GM19468 (cell line): ENCODE results near the gene OCA2.
"Not testable (repeated sequence)": the region's sequence is repeated elsewhere in the genome, so short reads cannot be mapped to it uniquely, and the experiment has no call there.

Source experiments
- ATAC-seq: cut with Tn5 transposase; IDR thresholded peaks from one replicate; pipeline ENCODE4 v1.9.1; 2021; ENCODE audit warnings: mild to moderate bottlenecking, moderate library complexity, moderate number of reproducible peaks; ENCODE audit not compliant: unreplicated experiment; ENCODE audit errors: extremely low read depth

The OCA2 gene

DNA sequence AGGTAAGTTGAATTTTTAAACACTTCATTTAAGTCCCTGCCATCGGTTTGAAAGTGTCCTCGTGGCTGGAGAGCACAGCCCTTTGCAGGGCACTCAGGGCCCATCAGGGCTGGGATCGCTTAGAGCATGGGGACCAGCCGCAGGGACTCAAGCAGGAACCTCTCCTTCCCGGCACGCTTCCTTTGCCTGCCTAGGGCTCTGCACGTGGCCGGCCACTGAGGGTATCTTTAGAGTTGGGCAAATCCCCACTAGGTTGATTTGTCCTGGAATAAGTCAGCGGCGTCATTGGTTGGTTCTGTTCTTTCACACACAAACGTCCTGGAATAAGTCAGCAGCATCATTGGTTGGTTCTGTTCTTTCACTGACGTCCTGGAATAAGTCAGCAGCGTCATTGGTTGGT lies 131.6 kb downstream of the OCA2 start:
- no peak for ATAC-seq

DNA sequence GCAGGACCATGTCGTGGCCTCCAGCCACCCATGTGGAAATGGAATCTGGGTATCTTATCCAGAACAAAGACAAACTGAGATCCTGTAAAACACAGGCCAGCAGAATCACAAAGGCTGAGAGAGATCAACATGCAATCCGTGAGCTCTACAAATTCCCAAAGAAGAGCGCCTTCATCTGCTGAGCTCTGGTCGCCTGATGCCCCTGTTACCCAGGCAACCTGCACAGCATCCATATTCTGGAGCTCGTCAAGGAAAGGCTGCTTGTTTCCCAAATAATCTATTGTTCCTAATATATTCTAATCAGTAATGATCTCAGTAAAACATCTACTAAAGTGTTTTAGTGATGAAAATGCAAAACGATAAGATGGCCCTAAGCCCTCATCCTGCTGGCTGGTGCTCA lies 133.6 kb downstream of the OCA2 start:
- no peak for ATAC-seq

DNA sequence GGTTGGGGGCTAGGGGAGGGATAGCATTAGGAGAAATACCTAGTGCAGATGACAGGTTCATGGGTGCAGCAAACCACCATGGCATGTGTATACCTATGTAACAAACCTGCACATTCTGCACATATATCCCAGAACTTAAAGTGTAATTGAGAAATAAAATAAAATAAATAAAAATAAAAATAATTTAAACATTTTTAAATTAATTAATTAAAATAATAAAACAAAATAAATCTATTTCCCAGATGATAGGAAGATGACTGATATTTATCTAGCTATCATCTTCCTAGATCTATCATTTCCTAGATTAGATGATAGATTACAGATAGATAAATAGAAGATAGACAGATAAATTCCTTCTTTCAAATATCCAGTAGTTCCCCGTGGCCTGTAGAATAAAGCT lies 137.3 kb downstream of the OCA2 start:
- ATAC-seq: no peak

DNA sequence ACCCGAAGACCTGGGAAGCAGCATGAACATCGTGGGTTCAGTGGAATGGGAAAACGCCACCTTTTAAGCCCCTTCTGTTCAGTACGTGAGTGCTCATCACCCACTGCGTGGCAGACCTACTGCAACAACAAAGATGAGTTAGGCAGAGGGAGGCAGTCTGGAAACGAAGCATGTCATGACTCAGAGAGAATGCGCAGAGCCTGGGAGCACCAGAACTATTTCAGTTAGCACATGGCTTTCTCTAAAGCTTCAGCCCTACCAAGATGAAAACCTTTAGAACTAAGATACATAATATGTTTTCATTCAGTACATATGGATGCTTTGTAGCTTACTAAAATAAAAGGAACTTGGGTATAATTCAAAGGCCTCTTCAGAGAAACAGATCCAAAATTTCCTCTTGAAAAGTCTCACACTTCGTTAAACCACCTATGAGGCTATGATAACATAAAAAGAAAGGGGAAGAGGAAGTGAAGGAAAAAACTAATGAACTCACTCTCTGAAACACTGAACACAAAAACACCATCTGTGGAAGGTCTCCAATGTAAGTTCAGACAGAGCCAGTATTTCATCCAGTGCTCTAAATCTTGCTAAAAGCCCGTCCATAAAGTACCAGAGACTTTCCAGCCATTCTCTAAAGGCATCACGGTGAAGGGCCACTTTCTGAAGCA lies 140.1 kb downstream of the OCA2 start:
- no peak for ATAC-seq

DNA sequence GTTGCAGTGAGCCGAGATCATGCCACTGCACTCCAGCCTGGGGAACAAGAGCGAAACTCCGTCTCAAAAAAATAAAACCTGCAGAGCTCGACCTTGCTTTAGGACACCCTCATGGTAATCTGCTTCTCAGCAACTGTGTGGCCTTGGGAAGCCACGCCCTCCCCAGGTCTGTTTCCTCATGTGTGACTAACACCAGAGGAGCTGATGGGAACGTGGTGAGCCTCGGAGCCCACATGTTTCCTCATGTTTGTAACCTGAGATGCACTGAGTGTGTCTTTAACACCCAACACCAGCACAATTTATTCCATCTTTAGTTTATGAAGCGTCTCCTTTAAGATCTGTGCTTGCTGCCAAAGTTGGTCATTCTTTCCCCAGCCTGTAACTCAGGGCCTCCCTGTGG lies 142.8 kb downstream of the OCA2 start:
- ATAC-seq: no peak

DNA sequence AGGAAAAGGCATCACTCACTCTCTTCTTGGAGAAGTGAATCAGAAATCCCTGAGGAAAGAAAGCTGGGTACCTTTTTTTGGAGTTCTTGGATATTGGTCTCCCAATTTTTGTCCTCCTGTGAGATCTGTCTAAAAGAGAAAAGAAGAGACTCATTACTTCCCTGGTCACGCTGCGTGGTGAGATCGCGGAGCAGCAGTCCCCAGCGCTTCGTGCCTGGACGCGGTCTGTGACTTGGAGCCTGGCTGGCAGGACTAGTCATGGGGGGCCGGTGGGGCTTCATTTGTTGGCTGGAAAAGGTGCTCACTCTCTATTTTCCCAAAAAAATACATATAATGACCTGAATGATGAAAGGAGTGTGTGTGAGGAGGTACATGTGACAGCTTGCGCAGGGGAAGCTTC lies 144.0 kb downstream of the OCA2 start:
- no peak for ATAC-seq

DNA sequence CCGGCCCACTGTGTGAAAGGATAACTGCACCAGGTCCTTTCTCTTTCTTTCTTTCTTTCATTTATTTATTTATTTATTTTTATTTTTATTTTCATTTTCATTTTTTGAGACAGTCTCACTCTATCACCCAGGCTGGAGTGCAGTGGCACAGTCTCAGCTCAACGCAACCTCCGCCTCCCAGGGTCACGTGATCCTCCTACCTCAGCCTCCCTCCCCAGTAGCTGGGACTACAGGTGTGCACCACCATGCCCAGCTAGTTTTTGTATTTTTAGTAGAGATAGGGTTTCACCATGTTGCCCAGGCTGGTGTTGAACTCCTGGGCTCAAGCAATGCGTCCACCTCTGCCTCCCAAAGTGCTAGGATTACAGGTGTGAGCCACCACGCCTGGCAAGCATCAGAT lies 146.5 kb downstream of the OCA2 start:
- ATAC-seq: not testable (repeated sequence)

DNA sequence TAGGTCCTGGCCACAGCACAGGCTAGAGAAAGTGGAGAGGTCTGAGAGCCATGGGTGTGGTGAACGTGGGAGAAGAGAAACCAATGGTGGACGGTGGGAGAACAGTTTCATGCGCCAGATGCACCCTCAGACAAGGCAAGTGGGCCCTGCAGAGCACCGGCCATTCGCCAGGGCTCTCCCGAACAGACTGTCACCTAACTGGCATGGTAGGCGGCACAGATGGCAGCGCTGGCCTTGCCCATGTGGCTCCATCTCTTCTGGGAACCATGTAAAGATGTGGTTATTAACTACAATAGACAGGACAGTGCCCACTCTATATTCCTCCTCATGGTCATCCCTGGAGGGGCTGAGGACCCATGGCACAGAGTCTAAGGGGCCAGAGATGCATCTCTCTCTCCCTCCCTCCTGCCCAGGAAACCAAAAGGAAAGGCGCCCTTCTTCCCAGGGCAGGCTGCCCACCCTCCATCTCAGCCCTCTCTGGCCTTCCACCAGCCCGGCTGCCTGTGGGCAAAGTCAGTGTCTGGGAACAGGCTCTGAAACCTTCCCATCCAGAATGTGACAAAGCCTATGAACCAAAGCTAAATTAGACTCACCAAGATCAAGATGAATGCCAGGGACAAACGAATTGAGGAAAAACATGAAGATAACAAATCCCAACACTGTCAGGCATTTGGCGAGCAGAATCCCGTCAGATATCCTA lies 147.8 kb downstream of the OCA2 start:
- no peak for ATAC-seq

DNA sequence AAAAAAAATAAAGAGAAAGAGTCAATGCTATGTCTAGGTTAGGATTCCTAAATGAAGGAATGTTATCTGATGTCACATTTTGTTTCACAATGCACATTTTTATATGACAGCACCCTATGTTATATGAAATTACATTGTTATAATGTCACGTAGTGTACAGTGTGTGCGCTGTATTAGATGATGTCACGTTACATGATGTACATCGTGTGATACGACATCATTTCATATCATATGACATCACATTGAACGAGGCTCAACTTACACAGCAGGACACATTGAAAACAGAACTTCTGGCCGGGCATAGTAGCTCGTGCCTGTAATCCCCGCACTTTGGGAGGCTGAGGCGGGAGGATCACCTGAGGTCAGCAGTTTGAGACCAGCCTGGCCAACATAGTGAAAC lies 150.0 kb downstream of the OCA2 start:
- no peak for ATAC-seq

DNA sequence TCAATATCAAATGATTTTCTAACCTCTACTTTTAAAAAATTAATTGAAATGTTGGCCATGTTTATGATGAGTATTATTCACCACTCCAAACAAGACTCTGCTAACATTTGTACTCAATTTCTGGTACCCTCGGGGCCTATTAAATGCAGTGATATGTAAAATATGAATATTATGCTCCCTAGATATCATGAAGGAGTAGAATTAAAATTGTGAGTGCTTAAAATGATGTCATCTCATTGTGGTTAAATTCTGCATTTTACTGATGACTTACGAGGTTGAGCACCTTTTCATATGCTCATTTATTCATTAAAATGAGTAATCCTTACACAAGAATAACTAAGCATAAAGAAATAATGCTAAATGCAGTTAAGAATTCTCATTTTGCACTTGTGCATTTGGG lies 159.9 kb downstream of the OCA2 start:
- no peak for ATAC-seq

DNA sequence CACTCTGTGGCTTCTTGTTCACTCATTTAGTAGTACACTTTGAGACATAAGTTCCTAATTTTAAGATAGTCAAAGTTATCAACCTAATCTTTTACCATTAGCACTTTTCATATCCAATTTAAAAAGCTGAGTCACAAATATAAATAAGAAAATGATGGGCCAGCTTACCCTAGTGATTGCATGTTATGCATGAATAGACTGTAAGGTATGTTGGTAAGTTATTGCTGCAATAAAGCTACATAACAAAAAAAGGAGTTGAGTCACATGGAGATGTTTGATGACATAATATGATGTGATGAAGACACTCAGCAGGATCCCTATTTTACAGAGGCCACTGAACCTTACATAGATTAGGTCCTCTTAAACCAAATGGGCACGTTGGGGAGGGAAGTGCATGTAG lies 161.3 kb downstream of the OCA2 start:
- no peak for ATAC-seq

DNA sequence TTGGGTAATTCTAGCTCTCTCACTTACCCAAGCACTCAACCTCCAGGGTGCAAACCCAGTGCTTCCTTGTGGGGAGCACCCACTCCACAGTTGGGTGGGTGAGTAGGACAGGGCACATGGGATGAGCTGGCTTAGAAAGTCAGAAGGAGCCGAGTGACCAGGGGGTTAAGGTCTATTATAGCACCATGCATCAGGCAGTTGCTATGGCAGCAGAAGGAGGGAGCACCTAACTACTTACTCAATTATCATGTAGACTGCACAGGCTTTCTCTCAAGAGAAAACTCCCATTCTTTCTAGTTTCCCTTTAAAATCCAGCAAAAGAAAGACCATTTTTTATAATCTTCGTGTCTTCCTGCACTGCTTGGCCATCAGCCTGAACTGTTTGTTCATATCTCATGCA lies 163.0 kb downstream of the OCA2 start:
- no peak for ATAC-seq

DNA sequence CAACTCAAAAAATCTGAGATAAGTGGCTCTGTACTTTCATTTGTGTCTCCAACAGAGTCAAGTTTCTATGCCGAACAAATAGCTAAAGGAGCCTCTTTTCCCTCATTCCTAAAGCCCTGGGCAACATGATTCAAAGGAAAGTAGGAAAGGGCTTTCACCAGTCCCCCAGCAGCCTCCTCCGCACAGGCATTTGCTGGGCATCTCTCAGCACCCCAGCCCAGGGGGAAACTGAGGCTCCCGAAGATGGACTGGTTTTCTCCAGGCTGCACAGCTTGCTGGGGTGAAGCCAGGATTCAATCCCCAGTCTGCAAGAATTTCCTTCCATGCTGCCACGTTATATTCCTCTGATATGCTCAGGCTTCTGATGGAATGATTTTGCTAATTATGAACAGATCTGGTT lies 163.8 kb downstream of the OCA2 start:
- ATAC-seq: no peak

DNA sequence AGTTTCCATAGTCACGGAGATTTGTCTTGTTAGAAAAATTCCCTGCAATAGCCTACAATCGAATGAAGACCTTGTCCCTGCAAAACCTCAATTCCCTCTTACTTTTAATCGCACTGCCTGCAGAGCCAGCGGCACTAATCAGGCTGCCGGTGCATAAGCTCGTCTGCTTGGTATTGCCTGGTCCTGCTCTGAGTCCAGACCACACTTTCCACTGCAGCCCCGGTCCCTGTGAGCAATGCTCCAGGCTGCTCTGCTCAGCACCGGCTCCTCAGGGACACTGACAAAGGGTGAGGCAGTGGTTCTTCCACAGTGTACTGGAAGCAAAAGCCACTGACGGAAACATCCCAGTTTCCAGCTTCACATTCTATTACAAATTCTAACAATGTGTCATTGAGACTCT lies 164.3 kb downstream of the OCA2 start:
- no peak for ATAC-seq

DNA sequence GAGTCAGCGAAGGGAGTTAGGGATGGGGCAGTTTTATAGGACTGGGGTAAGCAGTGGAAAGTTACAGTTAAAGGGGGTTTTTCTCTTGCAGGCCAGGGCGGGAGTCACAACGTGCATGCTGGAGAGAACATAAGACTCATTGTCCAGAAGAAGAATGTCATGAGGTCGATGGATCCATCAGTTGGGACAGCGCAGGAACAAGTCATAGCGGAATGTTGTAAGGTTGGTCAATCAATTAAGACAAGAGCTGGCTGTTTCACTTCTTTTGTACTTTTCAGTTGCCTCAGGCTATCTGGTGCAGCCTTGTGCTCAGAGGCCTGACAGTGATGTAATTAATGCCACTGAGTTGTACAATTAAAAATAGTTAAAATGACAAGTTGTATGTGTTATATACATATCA lies 165.6 kb downstream of the OCA2 start:
- ATAC-seq: no peak

DNA sequence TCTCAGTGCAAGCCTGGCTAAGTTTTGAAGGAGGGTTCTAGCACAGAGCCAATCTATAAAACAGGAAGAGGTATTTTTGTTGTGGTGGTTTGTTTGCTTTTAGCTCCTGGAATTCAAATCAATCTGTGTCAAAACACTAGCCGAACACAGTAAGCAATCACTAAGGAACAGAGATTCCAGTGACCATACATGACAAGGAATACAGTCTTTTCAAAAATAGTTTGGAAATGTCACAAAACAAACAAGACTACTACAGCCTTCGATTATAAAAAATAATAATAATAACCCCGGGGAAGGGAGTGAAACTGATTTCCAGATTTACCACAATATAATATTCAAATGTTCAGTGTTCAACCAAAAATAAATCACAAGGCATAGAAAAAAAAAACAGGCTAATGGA lies 166.5 kb downstream of the OCA2 start:
- ATAC-seq: no peak

DNA sequence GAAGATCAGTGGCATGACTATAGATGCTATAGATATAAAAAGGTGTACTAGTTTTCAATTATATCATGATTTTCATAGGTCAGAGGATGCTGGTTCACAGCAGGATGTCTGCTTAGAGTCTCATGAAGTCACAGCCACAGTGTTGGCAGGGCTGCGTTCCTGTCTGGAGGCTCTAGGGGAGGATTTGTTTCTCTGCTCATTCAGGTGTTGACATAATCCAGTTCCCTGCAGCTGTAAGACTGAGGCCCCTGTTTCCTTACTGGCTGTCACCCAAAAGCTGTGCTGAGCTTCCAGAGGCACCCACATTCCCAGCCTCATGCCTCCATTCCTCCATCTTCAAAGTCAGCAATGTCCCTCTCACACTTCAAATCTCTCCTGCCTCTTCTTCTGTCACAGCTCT lies 170.7 kb downstream of the OCA2 start:
- no peak for ATAC-seq

DNA sequence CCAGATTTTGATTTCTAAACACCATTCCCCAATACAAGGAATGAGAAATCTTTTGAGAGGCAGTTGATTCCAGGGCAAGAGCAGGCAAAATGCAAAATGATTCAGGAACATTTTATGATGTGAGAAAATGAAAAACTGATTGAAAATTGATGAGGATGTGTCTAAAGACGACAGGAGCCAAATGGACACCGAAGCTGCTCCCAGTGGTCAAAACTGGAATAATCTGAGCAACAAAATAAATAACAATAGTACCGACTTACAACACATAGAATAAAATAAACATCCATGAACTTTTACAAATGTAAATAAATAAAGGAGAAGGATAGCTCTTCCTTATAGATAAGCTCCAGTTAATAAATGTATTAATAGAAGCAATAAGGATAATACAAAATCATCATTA lies 186.8 kb downstream of the OCA2 start:
- ATAC-seq: no peak

DNA sequence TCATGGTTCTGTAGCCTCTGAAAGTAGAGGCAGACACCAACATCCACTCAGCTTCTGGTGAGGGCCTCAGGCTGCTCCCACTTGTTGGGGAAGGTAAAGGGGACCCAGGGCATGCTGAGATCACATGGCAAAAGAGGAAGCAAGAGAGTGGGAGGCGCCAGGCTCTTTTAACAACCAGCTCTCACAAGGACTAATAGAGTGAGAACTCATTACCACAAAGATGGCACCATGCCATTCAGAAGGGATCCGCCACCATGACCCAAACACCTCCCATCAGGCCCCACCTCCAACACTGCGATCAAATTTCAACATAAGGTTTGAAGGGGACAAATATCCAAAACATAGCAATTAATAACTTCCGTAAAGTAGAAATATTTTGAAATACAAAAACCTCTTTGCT lies 192.3 kb downstream of the OCA2 start:
- ATAC-seq: no peak

DNA sequence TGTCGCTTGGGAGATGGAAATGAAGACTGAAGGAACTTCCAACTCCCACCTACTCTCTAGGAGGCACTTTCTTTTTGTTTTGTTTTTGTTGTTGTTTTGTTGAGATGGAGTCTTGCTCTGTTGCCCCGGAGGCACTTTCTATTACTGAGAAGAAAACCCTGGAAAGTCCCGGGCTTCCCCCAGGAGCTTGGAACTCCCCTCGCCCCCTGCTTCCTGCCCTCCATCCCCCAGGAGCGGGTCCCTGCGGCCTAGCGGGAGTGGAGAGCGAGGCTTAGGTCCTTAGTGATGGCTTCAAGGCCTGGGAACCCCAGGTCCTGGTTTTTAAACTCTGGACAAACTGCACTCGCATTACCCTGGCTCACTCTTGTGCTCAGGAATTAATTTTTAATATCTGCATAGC lies 195.7 kb downstream of the OCA2 start:
- no peak for ATAC-seq

DNA sequence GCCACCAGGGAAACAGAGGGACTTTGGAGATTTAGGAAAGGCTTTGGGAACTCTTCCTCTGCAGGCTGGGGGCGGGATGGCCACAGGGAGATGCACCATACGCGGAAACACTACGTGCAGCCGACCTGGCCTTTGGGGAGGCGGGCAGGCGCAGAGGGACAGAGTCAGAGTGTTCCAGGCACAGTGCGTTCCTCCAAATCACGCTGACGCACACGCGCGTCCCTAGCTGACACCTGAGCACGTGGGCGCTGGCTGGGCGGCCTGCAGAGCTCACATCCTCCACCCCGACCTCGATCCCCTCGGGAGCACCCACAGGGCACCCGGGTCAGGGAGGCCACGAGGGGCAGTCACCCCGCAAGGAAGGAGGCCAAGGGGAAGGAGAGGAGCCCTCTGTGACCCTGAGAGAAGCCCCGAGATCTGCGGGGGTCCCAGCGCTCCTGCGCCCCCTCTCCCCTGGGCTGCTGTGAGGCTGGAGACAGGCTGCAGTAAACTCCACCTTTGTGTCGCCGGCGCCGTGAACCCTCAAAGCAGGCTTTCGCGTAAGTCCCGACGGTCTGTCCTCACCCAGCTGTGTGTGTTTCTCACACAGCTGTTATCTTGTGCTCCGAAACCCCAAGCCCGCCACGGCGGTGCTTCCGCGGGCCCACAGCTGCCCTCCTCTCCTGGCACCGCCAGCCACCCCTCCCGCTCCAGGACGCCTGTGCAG lies 196.3 kb downstream of the OCA2 start:
- no peak for ATAC-seq
